ENCODE results near the gene SALL1.

SALL1 gene

DNA sequence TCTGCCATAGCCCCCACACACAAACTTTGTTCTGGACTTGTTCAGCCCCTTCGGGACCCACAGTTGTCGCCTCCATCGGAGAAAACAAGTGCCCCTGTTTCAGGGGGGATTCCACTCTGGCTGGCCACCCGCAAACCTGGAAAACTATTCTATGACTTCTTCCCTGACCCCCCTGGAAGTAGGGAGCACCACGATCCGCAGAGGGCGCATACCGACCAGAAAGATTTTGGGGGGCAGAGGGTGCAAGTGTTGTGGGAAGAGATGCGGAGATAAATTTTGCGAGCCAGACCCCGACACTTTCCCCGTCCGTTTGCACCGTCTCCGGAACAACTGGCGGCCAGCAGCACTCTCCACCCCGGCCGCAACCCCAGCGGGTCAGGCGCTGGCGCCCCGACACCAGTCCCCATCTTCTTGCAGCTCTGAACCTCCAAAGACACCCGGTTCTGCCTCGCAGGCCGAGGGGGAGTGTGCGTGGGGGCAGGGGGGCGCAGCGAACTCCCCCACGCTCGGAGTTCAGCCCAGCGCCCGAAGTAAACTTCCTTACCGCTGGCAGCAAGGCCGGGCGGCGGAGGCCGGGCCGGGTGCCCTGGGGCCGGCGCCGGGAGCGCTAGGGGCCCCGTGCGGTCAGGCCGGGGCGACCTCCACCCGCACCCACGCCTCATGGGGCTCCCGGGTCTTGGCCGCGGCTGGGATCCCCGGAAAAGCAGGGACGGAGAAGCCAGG is 744 bp downstream of the SALL1 start:
- TF ChIP-seq EZH2phosphoT487 (IDR thresholded peaks at IDR 0.05; ENCODE audit: borderline replicate concordance, low read length) (no peak), CTCF (IDR thresholded peaks at IDR 0.05; ENCODE audit: low read depth, low read length, poor library complexity, severe bottlenecking) (no peak)
- H3K4me2 ChIP-seq (ENCODE audit: low read length): no peak overlapping the region
- no peak overlapping the region for H3K4me3 ChIP-seq (ENCODE audit: low read length)
- H3K9me3 ChIP-seq (ENCODE audit: control insufficient read depth, insufficient read depth, low read length): peaks cover 11% of the 10 kb centered on the region; the same call in 1 of the 2 replicates
- no peaks in the 10 kb centered on the region for H4K20me1 ChIP-seq (ENCODE audit: control insufficient read depth, insufficient read depth, low read depth, low read length)
- no peaks in the 10 kb centered on the region for H3K4me1 ChIP-seq (ENCODE audit: control insufficient read depth, low read length)
- no peaks in the 10 kb centered on the region for H3K36me3 ChIP-seq (ENCODE audit: control insufficient read depth, low read length)
- no peaks in the 10 kb centered on the region for H3F3A ChIP-seq (ENCODE audit: control insufficient read depth, insufficient read depth)
- H3K9me2 ChIP-seq (replicated peaks; ENCODE audit: control insufficient read depth, low read length): no peaks in the 10 kb centered on the region
- H3K27ac ChIP-seq (ENCODE audit: low read depth, low read length): no peak overlapping the region
- no peaks in the 10 kb centered on the region for H3K79me2 ChIP-seq (ENCODE audit: control insufficient read depth, low read length)
- no peaks in the 10 kb centered on the region for H3K27me3 ChIP-seq (ENCODE audit: control insufficient read depth, low read length)

DNA sequence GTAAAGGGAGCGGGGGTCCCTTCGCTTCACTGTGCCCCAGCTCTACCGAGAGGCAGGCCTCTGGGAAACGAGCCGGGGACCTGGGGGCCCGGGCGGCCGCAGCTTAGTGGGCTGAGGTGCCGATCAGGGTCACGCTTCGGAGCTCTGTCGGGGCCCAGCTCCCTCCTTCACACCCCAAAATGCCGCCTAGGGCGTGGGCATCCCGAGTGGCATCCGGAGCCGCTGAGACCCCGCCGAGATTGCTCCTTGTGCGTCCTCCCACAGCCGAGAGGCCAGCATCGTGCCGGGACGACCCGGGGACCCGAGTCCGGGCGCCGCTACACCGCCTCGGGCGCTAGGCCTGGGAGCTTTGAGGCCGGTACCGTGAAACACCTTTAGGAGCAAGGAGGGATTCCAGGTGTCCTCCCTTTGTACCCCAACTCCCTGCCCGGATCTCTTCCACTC is 1.3 kb downstream of the SALL1 start:
- no peaks in the 10 kb centered on the region for H3F3A ChIP-seq (ENCODE audit: control insufficient read depth, insufficient read depth)
- no peak overlapping the region for H3K27ac ChIP-seq (ENCODE audit: low read depth, low read length)
- peaks cover 8% of the 10 kb centered on the region; the same call in 1 of the 2 replicates for H3K9me3 ChIP-seq (ENCODE audit: control insufficient read depth, insufficient read depth, low read length)
- no peaks in the 10 kb centered on the region for H3K36me3 ChIP-seq (ENCODE audit: control insufficient read depth, low read length)
- no peak overlapping the region for H3K4me2 ChIP-seq (ENCODE audit: low read length)
- H3K27me3 ChIP-seq (ENCODE audit: control insufficient read depth, low read length): no peaks in the 10 kb centered on the region
- TF ChIP-seq CTCF (IDR thresholded peaks at IDR 0.05; ENCODE audit: low read depth, low read length, poor library complexity, severe bottlenecking): no peak
- no peak for TF ChIP-seq EZH2phosphoT487 (IDR thresholded peaks at IDR 0.05; ENCODE audit: borderline replicate concordance, low read length)
- no peak overlapping the region for H3K4me3 ChIP-seq (ENCODE audit: low read length)
- no peaks in the 10 kb centered on the region for H3K79me2 ChIP-seq (ENCODE audit: control insufficient read depth, low read length)
- no peaks in the 10 kb centered on the region for H4K20me1 ChIP-seq (ENCODE audit: control insufficient read depth, insufficient read depth, low read depth, low read length)
- no peaks in the 10 kb centered on the region for H3K4me1 ChIP-seq (ENCODE audit: control insufficient read depth, low read length)
- no peaks in the 10 kb centered on the region for H3K9me2 ChIP-seq (replicated peaks; ENCODE audit: control insufficient read depth, low read length)

- no peak overlapping the region for H3K4me2 ChIP-seq (ENCODE audit: low read length)
- H3K27ac ChIP-seq (ENCODE audit: low read depth, low read length): no peak overlapping the region
- H3K27me3 ChIP-seq (ENCODE audit: control insufficient read depth, low read length): no peaks in the 10 kb centered on the region
These were observed 1.8 kb downstream of the SALL1 start for GRCh38 chr16:51149251-51149661.

More at GRCh38 chr16:51149251-51149661, 1.8 kb downstream of the SALL1 start:
- no peaks in the 10 kb centered on the region for H3K4me1 ChIP-seq (ENCODE audit: control insufficient read depth, low read length)
- H3K9me3 ChIP-seq (ENCODE audit: control insufficient read depth, insufficient read depth, low read length): peaks cover 8% of the 10 kb centered on the region; the same call in 1 of the 2 replicates
- no peaks in the 10 kb centered on the region for H4K20me1 ChIP-seq (ENCODE audit: control insufficient read depth, insufficient read depth, low read depth, low read length)
- H3K79me2 ChIP-seq (ENCODE audit: control insufficient read depth, low read length): no peaks in the 10 kb centered on the region
- no peaks in the 10 kb centered on the region for H3K9me2 ChIP-seq (replicated peaks; ENCODE audit: control insufficient read depth, low read length)
- H3K4me3 ChIP-seq (ENCODE audit: low read length): no peak overlapping the region
- TF ChIP-seq CTCF (IDR thresholded peaks at IDR 0.05; ENCODE audit: low read depth, low read length, poor library complexity, severe bottlenecking) (no peak), EZH2phosphoT487 (IDR thresholded peaks at IDR 0.05; ENCODE audit: borderline replicate concordance, low read length) (no peak)
- H3K36me3 ChIP-seq (ENCODE audit: control insufficient read depth, low read length): no peaks in the 10 kb centered on the region
- no peaks in the 10 kb centered on the region for H3F3A ChIP-seq (ENCODE audit: control insufficient read depth, insufficient read depth)
